ENCODE results near the gene MPND. TPM values are rescaled to one million over a fixed set of nuclear protein-coding genes. Genes with fewer than 3 reads are reported as not detected.

Gene MPND
- total and polyA plus RNA-seq, 10 of the 15 experiments (the other 5 are each of a cell fraction or from before 2014, with no cell fraction given), result 0.79 to 18.3 (median 6.0) TPM

GRCh38 chr19:4400135-4400936 lies 57.0 kb downstream of the MPND start, which contains the start of gene SH3GL1:
Gene SH3GL1, minus strand, starts transcription at chr19:4400547. Its CDS starts 179 bp downstream, at chr19:4400368.
- H3K27ac ChIP-seq (ENCODE audit: control insufficient read depth, insufficient read depth), result peak within 1 kb of the TSS; percentile 92
- H3K4me1 ChIP-seq (ENCODE audit: control insufficient read depth, insufficient read depth, low read length), result peaks cover 3% of the 10 kb centered on the region; the same call in 1 of the 2 replicates
- peaks cover 3% of the 10 kb centered on the region; the same call in 1 of the 2 replicates for H4K20me1 ChIP-seq (ENCODE audit: control insufficient read depth, insufficient read depth)
- no TSS peak for BruUV-seq (replicated peaks)
- ChIA-PET POLR2A (interaction anchor here (0.6 to 1.6 kb wide), 4 partner anchors 20 to 34 kb away, joined by 3 to 11 read pairs (median 6); no protein-coding TSS in a partner anchor), CTCF (interaction anchor here (0.6 to 1.4 kb wide), 9 partner anchors 18 to 134 kb away, joined by 3 to 16 read pairs (median 5); partner anchors contain the start of genes HDGFL2 and MPND), SMC1A (ENCODE audit: uncharacterized antibody, unreplicated experiment) (interaction anchor here (0.6 to 2.9 kb wide), 4 partner anchors 25 to 116 kb away, joined by 3 to 13 read pairs (median 8); partner anchors contain the start of gene MPND), RAD21 (ENCODE audit: unreplicated experiment) (interaction anchor here (0.6 to 1.4 kb wide), 5 partner anchors 18 to 70 kb away, joined by 3 to 13 read pairs (median 4); partner anchors contain the start of gene MPND)
- H2AFZ ChIP-seq (ENCODE audit: control insufficient read depth, low read depth, low read length), result peak within 1 kb of the TSS; percentile 33
- FAIRE-seq (peak; percentile 88), DNase-seq (ENCODE audit: low read depth, low spot score) (peak; percentile 48), ATAC-seq (peak; percentile 57)
- WGBS (ENCODE audit: insufficient coverage, insufficient replicate concordance, low lambda C conversion rate, missing lambda C conversion rate), result 2% methylated on average over 67 of the region's 90 CpGs
- no peaks in the 10 kb centered on the region for H3K27me3 ChIP-seq (replicated peaks in 1 of 2; ENCODE audit: control insufficient read depth in 2 of 2, insufficient read depth in 2 of 2, low read length in 1 of 2)
- H3K9me3 ChIP-seq (replicated peaks; ENCODE audit: control insufficient read depth, insufficient read depth, low read length), result no peaks in the 10 kb centered on the region
- intact Hi-C loops (cut with micrococcal nuclease; ENCODE audit: unreplicated experiment), result loop anchor here (1.0 to 5.0 kb wide), 3 partner anchors 31 to 413 kb away; partner anchors contain the start of gene EEF2
- H3K79me2 ChIP-seq (ENCODE audit: control insufficient read depth, insufficient read depth, low read length), result peaks cover 76% of the 10 kb centered on the region
- H3K4me3 ChIP-seq, result peak within 1 kb of the TSS; percentile 81
- peaks cover 2 to 7% of the 10 kb centered on the region in 2 experiments; a peak in 3 of 4 replicates for H3K36me3 ChIP-seq (ENCODE audit: control insufficient read depth in 2 of 2, insufficient read depth in 2 of 2, low read length in 1 of 2)
- peak within 1 kb of the TSS; percentile 52 for H3K4me2 ChIP-seq (ENCODE audit: control insufficient read depth, insufficient read depth)
- peak within 1 kb of the TSS; percentile 80 for H3K9ac ChIP-seq (ENCODE audit: control insufficient read depth, insufficient read depth, low read length)
- in situ Hi-C loops (cut with MboI), result no loop called here
- TF ChIP-seq NR2C1 (IDR thresholded peaks at IDR 0.05) (peak; percentile 71), HCFC1 (IDR thresholded peaks at IDR 0.05; ENCODE audit: low read length) (peak; percentile 74), POLR2AphosphoS2 (IDR thresholded peaks at IDR 0.05; ENCODE audit: low read depth, low read length) (peak; percentile 44; the same call in 1 of the 2 replicates), CHD4 (IDR thresholded peaks at IDR 0.05) (no peak), CTCF (IDR thresholded peaks at IDR 0.05 in 2 of 3, conservative IDR thresholded peaks at IDR 0.05 in 1 of 3; ENCODE audit: control insufficient read depth in 2 of 3, extremely low read depth in 1 of 3, insufficient read depth in 1 of 3, low read depth in 3 of 3, low read length in 3 of 3) (peak; percentile 93 to 98 (median 95)), GATAD2B (conservative IDR thresholded peaks at IDR 0.05; ENCODE audit: low read depth) (no peak; the same call in none of the 2 replicates), IRF3 (IDR thresholded peaks at IDR 0.05) (0 out of 2 replicates have a peak, but pooled peaks have one; percentile 32), CBFB (IDR thresholded peaks at IDR 0.05; ENCODE audit: low read depth) (no peak), TAF1 (IDR thresholded peaks at IDR 0.05; ENCODE audit: borderline replicate concordance, low read depth, low read length) (peak; percentile 72; the same call in 1 of the 2 replicates), RFX5 (IDR thresholded peaks at IDR 0.05; ENCODE audit: low read depth, low read length) (no peak), CREM (IDR thresholded peaks at IDR 0.05; ENCODE audit: low read depth) (peak; percentile 84), ZNF384 (IDR thresholded peaks at IDR 0.05; ENCODE audit: borderline replicate concordance, low read depth, low read length) (peak; percentile 39; the same call in 1 of the 2 replicates), CEBPB (IDR thresholded peaks at IDR 0.05; ENCODE audit: borderline replicate concordance in 1 of 2, low read depth in 2 of 2, low read length in 2 of 2) (no peak), ZNF217 (IDR thresholded peaks at IDR 0.05) (0 out of 2 replicates have a peak, but pooled peaks have one; percentile 45), TCF3 (IDR thresholded peaks at IDR 0.05; ENCODE audit: borderline replicate concordance, insufficient read depth, low read depth, low read length) (no peak), USF2 (IDR thresholded peaks at IDR 0.05; ENCODE audit: borderline replicate concordance, low read depth, low read length) (no peak), PAX8 (IDR thresholded peaks at IDR 0.05) (no peak), EED (IDR thresholded peaks at IDR 0.05; ENCODE audit: low read depth) (0 out of 2 replicates have a peak, but pooled peaks have one; percentile 48), SIX5 (IDR thresholded peaks at IDR 0.05; ENCODE audit: low read depth, low read length, severe bottlenecking) (peak; percentile 24), MTA3 (IDR thresholded peaks at IDR 0.05; ENCODE audit: borderline replicate concordance, low read length) (no peak)

Data from GM12878 (cell line).